Astrocyte (in vitro differentiated cells and primary cell): ENCODE results near the gene BAG3.

ENCODE experiments used
- EZH2 ChIP-seq: IDR thresholded peaks from 2 replicates; pipeline ENCODE4 v1.6.1; 2012; ENCODE audit warnings: mild to moderate bottlenecking, low read length, inconsistent platforms; ENCODE audit not compliant: insufficient read depth
- TF ChIP-seq, protein P1 (sequence below): IDR thresholded peaks from 2 replicates; pipeline ENCODE4 v1.5.1; 2011; ENCODE audit warnings: low read depth, mild to moderate bottlenecking, inconsistent platforms, low read length, moderate library complexity; ENCODE audit not compliant: insufficient read depth

DNA sequence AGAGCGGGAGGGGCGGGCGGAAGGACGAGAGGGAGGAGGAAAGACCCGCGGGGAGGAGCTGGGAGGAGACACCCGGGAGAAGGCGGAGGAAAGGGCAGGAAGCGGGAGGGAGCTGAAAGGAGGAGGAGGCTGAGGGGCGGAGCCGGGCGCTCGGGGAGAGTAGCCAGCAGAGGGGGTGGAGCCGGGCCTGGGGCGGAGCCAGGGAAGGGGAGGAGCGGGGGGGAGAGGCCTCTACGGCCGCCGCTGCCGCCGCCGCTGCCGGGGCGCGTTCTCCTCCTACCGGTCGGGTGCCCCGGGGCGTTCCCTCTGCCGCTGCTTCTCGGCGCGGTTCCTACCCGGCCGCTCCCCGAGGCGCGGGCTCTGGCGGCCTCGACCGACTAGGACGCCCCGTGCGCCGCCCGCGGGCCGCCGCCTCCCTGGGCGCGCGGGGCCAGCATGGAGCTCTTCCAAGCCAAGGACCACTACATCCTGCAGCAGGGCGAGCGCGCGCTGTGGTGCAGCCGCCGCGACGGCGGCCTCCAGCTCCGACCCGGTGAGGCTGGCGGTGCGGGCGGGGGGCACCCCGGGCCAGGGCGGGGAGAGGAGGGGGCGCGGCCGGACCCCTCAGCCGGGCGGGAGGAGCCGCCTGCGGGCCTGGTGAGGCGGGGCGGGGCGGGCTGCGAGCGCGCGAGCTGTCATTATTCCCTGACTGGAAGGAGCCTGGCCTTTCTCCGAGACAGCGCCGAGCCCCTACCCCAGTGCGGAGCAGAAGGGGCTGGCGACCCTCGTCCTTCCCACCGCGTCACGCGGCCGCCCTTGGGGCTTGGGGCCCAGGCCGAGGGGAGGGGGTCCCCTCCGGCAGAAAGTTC is 74.9 kb downstream of the BAG3 start, which contains the start of gene INPP5F:
- TF ChIP-seq, protein P1, sequence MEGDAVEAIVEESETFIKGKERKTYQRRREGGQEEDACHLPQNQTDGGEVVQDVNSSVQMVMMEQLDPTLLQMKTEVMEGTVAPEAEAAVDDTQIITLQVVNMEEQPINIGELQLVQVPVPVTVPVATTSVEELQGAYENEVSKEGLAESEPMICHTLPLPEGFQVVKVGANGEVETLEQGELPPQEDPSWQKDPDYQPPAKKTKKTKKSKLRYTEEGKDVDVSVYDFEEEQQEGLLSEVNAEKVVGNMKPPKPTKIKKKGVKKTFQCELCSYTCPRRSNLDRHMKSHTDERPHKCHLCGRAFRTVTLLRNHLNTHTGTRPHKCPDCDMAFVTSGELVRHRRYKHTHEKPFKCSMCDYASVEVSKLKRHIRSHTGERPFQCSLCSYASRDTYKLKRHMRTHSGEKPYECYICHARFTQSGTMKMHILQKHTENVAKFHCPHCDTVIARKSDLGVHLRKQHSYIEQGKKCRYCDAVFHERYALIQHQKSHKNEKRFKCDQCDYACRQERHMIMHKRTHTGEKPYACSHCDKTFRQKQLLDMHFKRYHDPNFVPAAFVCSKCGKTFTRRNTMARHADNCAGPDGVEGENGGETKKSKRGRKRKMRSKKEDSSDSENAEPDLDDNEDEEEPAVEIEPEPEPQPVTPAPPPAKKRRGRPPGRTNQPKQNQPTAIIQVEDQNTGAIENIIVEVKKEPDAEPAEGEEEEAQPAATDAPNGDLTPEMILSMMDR: no peak
- TF ChIP-seq EZH2: no peak
